GM12874 (cell line): Measurements from ENCODE around the gene PRR22.

Source experiments
- TF ChIP-seq, protein P1 (sequence below): IDR thresholded peaks from 2 replicates; pipeline ENCODE4 v1.5.1; 2011; ENCODE audit warnings: low read depth, mild to moderate bottlenecking, control low read depth, low read length, moderate library complexity; ENCODE audit not compliant: insufficient read depth

The PRR22 gene

DNA sequence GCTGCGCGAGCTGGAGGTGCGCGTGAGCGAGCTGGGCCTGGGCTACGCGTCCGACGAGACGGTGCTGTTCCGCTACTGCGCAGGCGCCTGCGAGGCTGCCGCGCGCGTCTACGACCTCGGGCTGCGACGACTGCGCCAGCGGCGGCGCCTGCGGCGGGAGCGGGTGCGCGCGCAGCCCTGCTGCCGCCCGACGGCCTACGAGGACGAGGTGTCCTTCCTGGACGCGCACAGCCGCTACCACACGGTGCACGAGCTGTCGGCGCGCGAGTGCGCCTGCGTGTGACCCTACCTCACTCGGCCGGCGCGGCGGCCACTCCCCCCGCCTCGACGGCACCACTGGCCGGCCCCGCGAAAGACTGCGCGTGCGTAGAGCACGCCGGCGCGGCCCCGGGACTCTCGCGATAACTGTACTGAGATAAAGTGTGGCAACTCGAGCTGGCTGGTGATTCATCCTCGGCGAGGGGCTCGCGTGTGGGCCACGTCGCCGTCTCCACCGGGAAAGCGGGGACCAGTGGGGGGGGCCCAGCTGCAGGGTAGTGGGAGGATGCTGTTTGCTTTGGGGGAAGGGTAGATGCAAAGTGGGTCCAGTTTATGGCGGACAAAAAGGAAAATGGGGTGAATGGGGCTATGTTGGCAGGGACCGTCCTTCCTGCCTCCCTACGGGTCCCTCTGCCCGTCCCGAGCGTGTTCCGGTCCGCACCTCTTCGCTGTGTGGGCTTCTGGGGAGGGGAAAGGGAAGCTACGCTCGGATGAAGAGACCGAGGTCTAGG lies 43.5 kb upstream of the PRR22 start:
- TF ChIP-seq, protein P1, sequence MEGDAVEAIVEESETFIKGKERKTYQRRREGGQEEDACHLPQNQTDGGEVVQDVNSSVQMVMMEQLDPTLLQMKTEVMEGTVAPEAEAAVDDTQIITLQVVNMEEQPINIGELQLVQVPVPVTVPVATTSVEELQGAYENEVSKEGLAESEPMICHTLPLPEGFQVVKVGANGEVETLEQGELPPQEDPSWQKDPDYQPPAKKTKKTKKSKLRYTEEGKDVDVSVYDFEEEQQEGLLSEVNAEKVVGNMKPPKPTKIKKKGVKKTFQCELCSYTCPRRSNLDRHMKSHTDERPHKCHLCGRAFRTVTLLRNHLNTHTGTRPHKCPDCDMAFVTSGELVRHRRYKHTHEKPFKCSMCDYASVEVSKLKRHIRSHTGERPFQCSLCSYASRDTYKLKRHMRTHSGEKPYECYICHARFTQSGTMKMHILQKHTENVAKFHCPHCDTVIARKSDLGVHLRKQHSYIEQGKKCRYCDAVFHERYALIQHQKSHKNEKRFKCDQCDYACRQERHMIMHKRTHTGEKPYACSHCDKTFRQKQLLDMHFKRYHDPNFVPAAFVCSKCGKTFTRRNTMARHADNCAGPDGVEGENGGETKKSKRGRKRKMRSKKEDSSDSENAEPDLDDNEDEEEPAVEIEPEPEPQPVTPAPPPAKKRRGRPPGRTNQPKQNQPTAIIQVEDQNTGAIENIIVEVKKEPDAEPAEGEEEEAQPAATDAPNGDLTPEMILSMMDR: no peak

DNA sequence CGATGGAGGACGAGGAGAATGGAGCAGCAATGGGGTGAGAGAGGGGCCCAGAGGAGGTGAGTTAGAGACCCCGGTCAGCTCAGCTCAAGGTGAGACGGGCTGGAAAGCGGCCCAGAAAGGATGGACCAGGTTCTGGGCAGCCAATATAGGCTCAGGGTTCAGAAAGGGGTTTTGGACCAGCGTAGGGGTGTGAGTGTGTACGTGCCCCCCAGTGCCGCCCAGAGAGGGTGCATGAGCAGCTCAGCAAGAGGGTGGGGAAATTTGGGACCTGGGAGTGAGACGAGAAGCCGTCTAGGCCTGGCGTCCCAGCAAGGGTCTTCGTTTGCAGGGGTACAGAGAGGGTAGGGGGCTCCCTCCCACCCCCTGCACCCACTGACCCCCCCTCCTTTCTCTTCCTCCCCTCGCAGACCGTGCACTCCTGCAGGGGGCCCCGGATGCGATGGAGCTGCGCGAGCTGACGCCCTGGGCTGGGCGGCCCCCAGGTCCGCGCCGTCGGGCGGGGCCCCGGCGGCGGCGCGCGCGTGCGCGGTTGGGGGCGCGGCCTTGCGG lies 42.9 kb upstream of the PRR22 start:
- TF ChIP-seq, protein P1: no peak

DNA sequence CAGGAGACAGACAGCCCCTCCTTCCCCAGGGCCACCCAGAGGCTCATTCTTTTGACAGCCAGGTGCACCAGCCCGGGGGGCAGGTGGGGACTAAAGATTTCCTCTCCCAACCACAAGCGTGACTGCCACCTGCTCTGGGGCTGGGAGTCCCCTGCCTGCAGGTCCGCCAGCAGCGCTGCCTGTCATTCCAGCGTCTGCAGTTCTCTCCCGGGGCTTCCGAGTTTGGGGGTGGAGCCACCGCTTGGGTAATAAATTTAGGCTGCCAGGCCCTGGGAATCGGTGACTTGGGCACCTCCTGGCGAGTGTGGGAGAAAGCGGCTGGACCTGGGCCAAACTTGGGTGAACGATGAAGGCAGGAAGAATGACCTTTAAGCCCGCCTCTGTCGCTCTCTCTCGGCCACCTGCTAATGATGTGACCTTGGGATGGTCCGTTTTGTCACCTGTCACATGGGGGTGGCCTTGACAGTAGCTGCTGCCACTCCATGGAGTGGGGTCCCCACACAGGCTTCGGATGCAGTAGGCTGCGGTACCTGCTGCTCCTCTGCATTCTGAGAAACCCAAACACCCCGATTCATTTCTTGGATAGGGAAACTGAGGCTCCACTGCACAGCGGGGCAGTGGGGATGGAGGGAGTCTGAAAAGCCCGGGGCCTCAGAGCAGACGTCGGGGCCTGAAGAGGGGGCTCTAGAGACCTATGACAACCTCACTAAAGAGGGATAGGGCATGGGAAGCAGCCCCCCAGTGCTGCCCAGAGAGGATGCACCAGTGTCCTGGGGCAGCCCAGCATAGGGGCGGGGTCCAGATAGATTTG lies 42.2 kb upstream of the PRR22 start:
- TF ChIP-seq, protein P1: no peak

DNA sequence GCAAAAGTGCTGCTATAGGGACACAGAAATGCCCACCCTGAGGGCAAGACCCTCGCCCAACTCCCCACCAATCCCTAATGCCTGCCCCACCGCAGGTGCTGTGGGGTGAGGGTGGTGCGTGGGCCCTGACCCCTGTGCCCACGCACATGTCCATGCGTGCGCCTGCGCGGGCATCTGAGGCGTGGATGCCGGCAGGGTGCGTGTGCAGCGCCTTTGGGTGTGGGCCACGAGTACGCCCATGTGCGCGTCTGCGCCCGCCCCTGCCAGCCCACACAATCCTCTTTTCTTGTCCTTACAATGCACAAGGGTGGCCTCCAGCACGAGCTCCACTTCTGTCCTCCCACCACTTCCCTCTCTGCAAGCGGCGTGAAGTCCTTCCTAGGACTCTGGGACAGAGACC lies 40.6 kb upstream of the PRR22 start:
- TF ChIP-seq, protein P1: no peak

DNA sequence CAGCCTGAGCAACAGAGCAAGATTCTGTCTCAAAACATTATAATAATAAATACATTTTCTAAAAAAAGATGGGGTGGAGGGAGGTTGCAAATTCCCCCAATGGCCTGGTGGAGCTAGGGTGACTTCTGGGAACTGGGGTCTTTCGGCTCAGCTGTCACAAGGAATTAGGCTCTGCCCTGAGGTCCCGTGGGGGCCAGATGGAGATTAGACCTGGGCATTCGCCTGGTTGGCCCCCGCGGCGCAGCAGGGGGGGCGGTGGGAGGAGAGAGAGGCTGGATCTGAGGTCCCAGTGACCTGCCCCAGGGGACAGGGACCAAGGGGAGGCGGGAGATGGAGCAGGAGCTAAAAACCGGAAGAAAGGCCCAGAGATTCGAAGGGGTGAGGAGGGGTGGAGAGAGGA lies 40.2 kb upstream of the PRR22 start:
- TF ChIP-seq, protein P1: no peak

DNA sequence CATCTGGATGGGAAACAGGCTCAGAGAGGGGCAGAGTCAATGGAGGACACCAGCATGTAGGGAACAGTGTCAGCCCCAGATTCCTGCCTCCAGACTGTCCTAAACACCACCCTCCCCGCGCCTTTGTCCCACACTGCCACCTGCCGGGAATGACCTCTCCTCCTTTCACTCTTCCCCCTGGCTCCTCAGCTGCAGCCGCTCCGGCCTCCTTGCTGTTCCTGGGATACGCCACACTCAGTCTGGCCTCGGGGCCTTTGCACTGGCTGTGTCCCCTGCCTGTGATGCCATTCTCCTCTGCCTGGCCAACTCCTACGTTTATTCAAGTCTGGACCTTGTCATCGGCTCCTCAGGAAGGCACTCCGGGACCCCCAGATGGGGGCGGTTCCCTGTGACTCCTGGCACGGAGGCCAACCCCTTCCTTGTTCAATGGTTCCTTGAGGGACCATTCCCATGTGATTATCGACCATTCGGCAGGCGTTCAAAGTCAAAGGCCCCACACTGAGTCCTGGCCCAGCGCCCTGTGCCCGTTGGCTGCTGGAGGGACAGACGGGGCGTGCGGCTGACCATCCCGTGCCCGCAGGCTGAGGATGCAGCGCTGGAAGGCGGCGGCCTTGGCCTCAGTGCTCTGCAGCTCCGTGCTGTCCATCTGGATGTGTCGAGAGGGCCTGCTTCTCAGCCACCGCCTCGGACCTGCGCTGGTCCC lies 39.2 kb upstream of the PRR22 start:
- TF ChIP-seq, protein P1: no peak
